Neural progenitor cell (in vitro differentiated cells): ENCODE data around the gene HEXD.

Experiments used
- EZH2 ChIP-seq: fragments of 200-600 bp; sonication (generic); IDR thresholded peaks from 2 replicates; pipeline ENCODE4 v1.6.1; 2017; ENCODE audit warnings: antibody characterized with exemption, mild to moderate bottlenecking, moderate library complexity
- TF ChIP-seq, protein P1 (sequence below): fragments of 200-600 bp; sonication (generic); IDR thresholded peaks from 2 replicates; pipeline ENCODE4 v1.5.1; 2017; ENCODE audit warnings: antibody characterized with exemption, mild to moderate bottlenecking

DNA sequence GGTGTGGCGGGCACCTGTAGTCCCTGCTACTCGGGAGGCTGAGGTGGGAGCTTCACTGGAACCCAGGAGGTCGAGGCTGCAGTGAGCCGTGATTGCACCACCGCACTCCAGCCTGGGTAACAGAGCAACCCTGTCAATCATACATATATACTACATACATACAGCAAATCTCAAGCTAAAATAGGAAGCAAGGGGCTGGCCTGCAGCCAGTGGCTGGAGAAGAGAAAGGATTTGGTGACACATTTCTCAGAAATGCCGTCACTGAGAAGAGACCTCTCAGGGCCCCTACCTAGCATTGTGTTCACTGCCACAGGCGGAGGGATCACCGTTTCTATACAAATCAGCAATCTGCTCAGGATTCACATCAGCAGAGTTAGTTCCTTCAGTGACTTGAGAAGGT is 57.3 kb downstream of the HEXD start:
- TF ChIP-seq, protein P1, sequence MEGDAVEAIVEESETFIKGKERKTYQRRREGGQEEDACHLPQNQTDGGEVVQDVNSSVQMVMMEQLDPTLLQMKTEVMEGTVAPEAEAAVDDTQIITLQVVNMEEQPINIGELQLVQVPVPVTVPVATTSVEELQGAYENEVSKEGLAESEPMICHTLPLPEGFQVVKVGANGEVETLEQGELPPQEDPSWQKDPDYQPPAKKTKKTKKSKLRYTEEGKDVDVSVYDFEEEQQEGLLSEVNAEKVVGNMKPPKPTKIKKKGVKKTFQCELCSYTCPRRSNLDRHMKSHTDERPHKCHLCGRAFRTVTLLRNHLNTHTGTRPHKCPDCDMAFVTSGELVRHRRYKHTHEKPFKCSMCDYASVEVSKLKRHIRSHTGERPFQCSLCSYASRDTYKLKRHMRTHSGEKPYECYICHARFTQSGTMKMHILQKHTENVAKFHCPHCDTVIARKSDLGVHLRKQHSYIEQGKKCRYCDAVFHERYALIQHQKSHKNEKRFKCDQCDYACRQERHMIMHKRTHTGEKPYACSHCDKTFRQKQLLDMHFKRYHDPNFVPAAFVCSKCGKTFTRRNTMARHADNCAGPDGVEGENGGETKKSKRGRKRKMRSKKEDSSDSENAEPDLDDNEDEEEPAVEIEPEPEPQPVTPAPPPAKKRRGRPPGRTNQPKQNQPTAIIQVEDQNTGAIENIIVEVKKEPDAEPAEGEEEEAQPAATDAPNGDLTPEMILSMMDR: no peak
- TF ChIP-seq EZH2: no peak
